GM18520 (cell line): ENCODE results near the gene RCCD1.

ENCODE experiments used
- ATAC-seq: cut with Tn5 transposase; IDR thresholded peaks from one replicate; pipeline ENCODE4 v1.9.1; 2021; ENCODE audit not compliant: unreplicated experiment

Gene RCCD1

GRCh38 chr15:90942354-90943120 is 12.1 kb upstream of the RCCD1 start:
- no peak for ATAC-seq

- no peak for ATAC-seq
Measured at GRCh38 chr15:90945091-90945490, 9.6 kb upstream of the RCCD1 start.

GRCh38 chr15:90946538-90946937 is 8.1 kb upstream of the RCCD1 start:
- no peak for ATAC-seq

- ATAC-seq = no peak
Measured at GRCh38 chr15:90946941-90947576, 7.6 kb upstream of the RCCD1 start.

GRCh38 chr15:90947577-90948357 is 6.9 kb upstream of the RCCD1 start:
- no peak for ATAC-seq

GRCh38 chr15:90948506-90948905 is 6.2 kb upstream of the RCCD1 start:
- no peak for ATAC-seq

GRCh38 chr15:90949979-90950675 is 4.6 kb upstream of the RCCD1 start:
- no peak for ATAC-seq

GRCh38 chr15:90950676-90951075 is 4.0 kb upstream of the RCCD1 start:
- no peak for ATAC-seq

GRCh38 chr15:90952901-90953677 is 1.6 kb upstream of the RCCD1 start:
- no peak for ATAC-seq

GRCh38 chr15:90953947-90954711 is 555 bp upstream of the RCCD1 start:
- ATAC-seq = no peak

- no peak for ATAC-seq
Measured at GRCh38 chr15:90955624-90956273, 1.1 kb downstream of the RCCD1 start.

GRCh38 chr15:90956274-90957030 is 1.8 kb downstream of the RCCD1 start:
- ATAC-seq = no peak

GRCh38 chr15:90957031-90957790 is 2.5 kb downstream of the RCCD1 start:
- ATAC-seq = no peak

- ATAC-seq = no peak
Measured at GRCh38 chr15:90957791-90958190, 3.1 kb downstream of the RCCD1 start.

GRCh38 chr15:90959028-90959595 is 4.4 kb downstream of the RCCD1 start:
- no peak for ATAC-seq

- no peak for ATAC-seq
Measured at GRCh38 chr15:90959894-90960293, 5.2 kb downstream of the RCCD1 start.

- no peak for ATAC-seq
Measured at GRCh38 chr15:90960298-90961091, 5.8 kb downstream of the RCCD1 start.
